Measurements from ENCODE around the gene FOXE3. TPM values are rescaled to one million over a fixed set of nuclear protein-coding genes. Genes with fewer than 3 reads are reported as not detected.

Gene FOXE3
- total and polyA plus RNA-seq, 9 of the 15 experiments (the other 6 are each of a cell fraction or from before 2014, with no cell fraction given) = not detected

GRCh38 chr1:47424336-47424982 is 8.4 kb downstream of the FOXE3 start (continued):
- TF ChIP-seq GABPB1 (CRISPR knock-in tag; IDR thresholded peaks at IDR 0.05) (no peak), ZNF696 (CRISPR knock-in tag; conservative IDR thresholded peaks at IDR 0.05) (no peak), LARP7 (IDR thresholded peaks at IDR 0.05) (no peak), KAT8 (IDR thresholded peaks at IDR 0.05; ENCODE audit: low read depth) (no peak), GABPB2 (CRISPR knock-in tag; conservative IDR thresholded peaks at IDR 0.05) (no peak), TBP (optimal IDR thresholded peaks at IDR 0.05; ENCODE audit: low read depth, low read length) (no peak), PRPF4 (IDR thresholded peaks at IDR 0.05; ENCODE audit: insufficient read depth, low read depth, low read length, poor library complexity, severe bottlenecking) (no peak), ZNF311 (CRISPR knock-in tag; IDR thresholded peaks at IDR 0.05) (no peak), KDM5B (IDR thresholded peaks at IDR 0.05; ENCODE audit: insufficient replicate concordance, low read depth, low read length) (no peak), KHSRP (IDR thresholded peaks at IDR 0.05) (no peak), AFF1 (IDR thresholded peaks at IDR 0.05; ENCODE audit: low read depth in 1 of 2, partially characterized antibody in 2 of 2) (no peak), SMC3 (conservative IDR thresholded peaks at IDR 0.05; ENCODE audit: insufficient read depth, low read depth, low read length) (peak; percentile 48; the same call in 1 of the 2 replicates), CAMTA2 (CRISPR knock-in tag; conservative IDR thresholded peaks at IDR 0.05) (no peak), CREM (IDR thresholded peaks at IDR 0.05; ENCODE audit: low read depth) (no peak), SAFB2 (IDR thresholded peaks at IDR 0.05; ENCODE audit: borderline replicate concordance, low read depth, low read length, severe bottlenecking) (no peak), ZNF280A (IDR thresholded peaks at IDR 0.05; ENCODE audit: low read depth, partially characterized antibody) (no peak), CTCFL (IDR thresholded peaks at IDR 0.05; ENCODE audit: borderline replicate concordance, insufficient read depth, low read depth, low read length, poor library complexity, severe bottlenecking) (peak; percentile 38)
- TF ChIP-seq, protein P1, sequence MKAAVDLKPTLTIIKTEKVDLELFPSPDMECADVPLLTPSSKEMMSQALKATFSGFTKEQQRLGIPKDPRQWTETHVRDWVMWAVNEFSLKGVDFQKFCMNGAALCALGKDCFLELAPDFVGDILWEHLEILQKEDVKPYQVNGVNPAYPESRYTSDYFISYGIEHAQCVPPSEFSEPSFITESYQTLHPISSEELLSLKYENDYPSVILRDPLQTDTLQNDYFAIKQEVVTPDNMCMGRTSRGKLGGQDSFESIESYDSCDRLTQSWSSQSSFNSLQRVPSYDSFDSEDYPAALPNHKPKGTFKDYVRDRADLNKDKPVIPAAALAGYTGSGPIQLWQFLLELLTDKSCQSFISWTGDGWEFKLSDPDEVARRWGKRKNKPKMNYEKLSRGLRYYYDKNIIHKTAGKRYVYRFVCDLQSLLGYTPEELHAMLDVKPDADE (conservative IDR thresholded peaks at IDR 0.05; ENCODE audit: control insufficient read depth, low read depth, low read length) = no peak

Data from K562 (cell line).